ENCODE results near the gene SLC43A2. TPM values are rescaled to one million over a fixed set of nuclear protein-coding genes. Genes with fewer than 3 reads are reported as not detected.

SLC43A2 gene
- 6.0 and 7.0 TPM in 2 replicates for polyA plus RNA-seq (2011; rRNA removed)
- 7.6 and 11.8 TPM in 2 replicates for polyA plus RNA-seq (2012; cell fraction: cytosol; rRNA removed)
- polyA plus RNA-seq (2012; cell fraction: nucleus; rRNA removed) = 16.4 and 24.1 TPM in 2 replicates
- polyA plus RNA-seq (2017; fragmentation: RNase III; extraction: RNeasy Plus Mini Kit Qiagen cat#74134 plus additional on column Dnase treatment) = 3.5 to 6.0 TPM (median 5.3 TPM) in 3 replicates
- polyA minus RNA-seq (2011; rRNA and poly(A)+ RNA removed) = 15.3 and 15.9 TPM in 2 replicates

GRCh38 chr17:1627982-1628855, at the start of gene SLC43A2:
Gene SLC43A2, minus strand, starts transcription at chr17:1628834. Its CDS starts 960 bp downstream, at chr17:1627874.
- H3K4me3 ChIP-seq = peak within 1 kb of the TSS; percentile 71
- POLR2A ChIA-PET = interaction anchor here (0.5 to 3.4 kb wide), 16 partner anchors 10 to 561 kb away, joined by 3 to 49 read pairs (median 4); partner anchors contain the start of genes INPP5K, PITPNA and RILP
- H3K4me2 ChIP-seq = peak within 1 kb of the TSS; percentile 95
- CTCF ChIA-PET = interaction anchor here (0.7 to 14.7 kb wide), 13 partner anchors 10 to 122 kb away, joined by 3 to 497 read pairs (median 17); partner anchors contain the start of genes INPP5K, PITPNA, RILP and SCARF1
- TF ChIP-seq HOXB5 (CRISPR knock-in tag; IDR thresholded peaks at IDR 0.05) (peak; percentile 69; the same call in 1 of the 2 replicates), RFX5 (IDR thresholded peaks at IDR 0.05) (no peak), TP53 (CRISPR knock-in tag; IDR thresholded peaks at IDR 0.05) (peak; percentile 68; the same call in 1 of the 2 replicates), JUN (IDR thresholded peaks at IDR 0.05) (0 out of 5 replicates have a peak, but pooled peaks of 1 of the 2 experiments have one; percentile 4), TFCP2L1 (CRISPR knock-in tag; IDR thresholded peaks at IDR 0.05) (0 out of 2 replicates have a peak, but pooled peaks have one; percentile 67), POLR2A (IDR thresholded peaks at IDR 0.05; ENCODE audit: low read length) (peak; percentile 50), MAX (IDR thresholded peaks at IDR 0.05) (peak; percentile 94), HMGXB4 (CRISPR knock-in tag; IDR thresholded peaks at IDR 0.05; ENCODE audit: borderline replicate concordance) (0 out of 2 replicates have a peak, but pooled peaks have one; percentile 41), MAZ (IDR thresholded peaks at IDR 0.05; ENCODE audit: borderline replicate concordance, low read depth, low read length) (no peak)
- TF ChIP-seq, protein P1, sequence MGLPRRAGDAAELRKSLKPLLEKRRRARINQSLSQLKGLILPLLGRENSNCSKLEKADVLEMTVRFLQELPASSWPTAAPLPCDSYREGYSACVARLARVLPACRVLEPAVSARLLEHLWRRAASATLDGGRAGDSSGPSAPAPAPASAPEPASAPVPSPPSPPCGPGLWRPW (IDR thresholded peaks at IDR 0.05) = no peak
- TF ChIP-seq, protein P2, sequence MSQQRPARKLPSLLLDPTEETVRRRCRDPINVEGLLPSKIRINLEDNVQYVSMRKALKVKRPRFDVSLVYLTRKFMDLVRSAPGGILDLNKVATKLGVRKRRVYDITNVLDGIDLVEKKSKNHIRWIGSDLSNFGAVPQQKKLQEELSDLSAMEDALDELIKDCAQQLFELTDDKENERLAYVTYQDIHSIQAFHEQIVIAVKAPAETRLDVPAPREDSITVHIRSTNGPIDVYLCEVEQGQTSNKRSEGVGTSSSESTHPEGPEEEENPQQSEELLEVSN (IDR thresholded peaks at IDR 0.05; ENCODE audit: borderline replicate concordance, low read depth) = peak; percentile 94
- ATAC-seq (peak; percentile 75 to 90), DNase-seq (ENCODE audit: low read depth in 1 of 2, low spot score in 1 of 2) (peak; percentile 88 to 98), FAIRE-seq (peak; percentile 67)
- 0 out of 3 replicates have a peak, but pooled peaks cover 4% of the 10 kb centered on the region for H3K4me1 ChIP-seq
- WGBS (ENCODE audit: missing lambda C conversion rate) = 3% methylated on average over 67 of the region's 95 CpGs
- no peaks in the 10 kb centered on the region for H3K9me3 ChIP-seq
- peak within 1 kb of the TSS; percentile 80 to 88 for H3K27ac ChIP-seq

- H3K27ac ChIP-seq = no peak overlapping the region
- ATAC-seq (no peak), FAIRE-seq (no peak), DNase-seq (ENCODE audit: low read depth in 1 of 2, low spot score in 1 of 2) (no peak)
- H3K4me1 ChIP-seq = no peaks in the 10 kb centered on the region
- CTCF ChIA-PET = interaction anchor here (1.2 to 10.2 kb wide), 4 partner anchors 8 to 27 kb away, joined by 3 to 47 read pairs (median 6); partner anchors contain the start of gene RILP
- H3K9me3 ChIP-seq = no peaks in the 10 kb centered on the region
- WGBS (ENCODE audit: missing lambda C conversion rate) = 94% methylated on average over 13 of the region's 13 CpGs
- H3K4me2 ChIP-seq = no peak overlapping the region
- POLR2A ChIA-PET = interaction anchor here (2.6 kb wide), 1 partner anchor 27 kb away, joined by 9 read pairs; the partner anchor contains the start of gene RILP
- TF ChIP-seq TP53 (CRISPR knock-in tag; IDR thresholded peaks at IDR 0.05) (no peak), HOXB13 (CRISPR knock-in tag; IDR thresholded peaks at IDR 0.05; ENCODE audit: low read depth) (no peak), NPAS2 (CRISPR knock-in tag; IDR thresholded peaks at IDR 0.05; ENCODE audit: borderline replicate concordance) (no peak), CBX8 (IDR thresholded peaks at IDR 0.05) (no peak), KDM5A (IDR thresholded peaks at IDR 0.05) (no peak), JUNB (IDR thresholded peaks at IDR 0.05) (no peak), CBX2 (IDR thresholded peaks at IDR 0.05; ENCODE audit: borderline replicate concordance, low read depth) (no peak), ESRRA (IDR thresholded peaks at IDR 0.05; ENCODE audit: borderline replicate concordance, low read length) (no peak), ATOH8 (CRISPR knock-in tag; IDR thresholded peaks at IDR 0.05; ENCODE audit: low read depth) (no peak)
- TF ChIP-seq, protein P3, sequence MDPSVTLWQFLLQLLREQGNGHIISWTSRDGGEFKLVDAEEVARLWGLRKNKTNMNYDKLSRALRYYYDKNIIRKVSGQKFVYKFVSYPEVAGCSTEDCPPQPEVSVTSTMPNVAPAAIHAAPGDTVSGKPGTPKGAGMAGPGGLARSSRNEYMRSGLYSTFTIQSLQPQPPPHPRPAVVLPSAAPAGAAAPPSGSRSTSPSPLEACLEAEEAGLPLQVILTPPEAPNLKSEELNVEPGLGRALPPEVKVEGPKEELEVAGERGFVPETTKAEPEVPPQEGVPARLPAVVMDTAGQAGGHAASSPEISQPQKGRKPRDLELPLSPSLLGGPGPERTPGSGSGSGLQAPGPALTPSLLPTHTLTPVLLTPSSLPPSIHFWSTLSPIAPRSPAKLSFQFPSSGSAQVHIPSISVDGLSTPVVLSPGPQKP (IDR thresholded peaks at IDR 0.05; ENCODE audit: low read depth, low read length) = no peak
- H3K4me3 ChIP-seq = no peak overlapping the region
Observed at GRCh38 chr17:1676401-1676800, 47.8 kb upstream of the SLC43A2 start.
